ENCODE results near the gene NBAS. TPM values are rescaled to one million over a fixed set of nuclear protein-coding genes. Genes with fewer than 3 reads are reported as not detected.
"Not testable (repeated sequence)": the region's sequence is repeated elsewhere in the genome, so short reads cannot be mapped to it uniquely, and the experiment has no call there.

NBAS gene
- total and polyA plus RNA-seq, 4 donors = 55.6 to 105 (median 73.0) TPM

- no peak overlapping the region for H3K27ac ChIP-seq (ENCODE audit: low read depth, low read length)
- no peak overlapping the region for H3K4me3 ChIP-seq (ENCODE audit: low read depth, low read length)
- no peak for DNase-seq (ENCODE audit: low read depth in 4 of 6, low spot score in 6 of 6)
- no peaks in the 10 kb centered on the region for H3K4me1 ChIP-seq (ENCODE audit: control insufficient read depth, insufficient read depth, low read length)
- H3K36me3 ChIP-seq (ENCODE audit: control insufficient read depth, insufficient read depth, low read length) = peaks cover 17% of the 10 kb centered on the region
- no peaks in the 10 kb centered on the region for H3K27me3 ChIP-seq (ENCODE audit: control insufficient read depth, insufficient read depth, low read length)
- H3K9me3 ChIP-seq (ENCODE audit: control insufficient read depth, insufficient read depth, low read length) = no peaks in the 10 kb centered on the region
- WGBS (ENCODE audit: insufficient coverage) = 80% methylated on average over 1 of the region's 3 CpGs
Observed at GRCh38 chr2:15553951-15554350, 7.2 kb downstream of the NBAS start.

- no peaks in the 10 kb centered on the region for H3K27me3 ChIP-seq (ENCODE audit: control insufficient read depth, insufficient read depth, low read length)
- no peak for DNase-seq (ENCODE audit: low read depth in 4 of 6, low spot score in 6 of 6)
- no peak overlapping the region for H3K27ac ChIP-seq (ENCODE audit: low read depth, low read length)
- 88% methylated on average over 1 of the region's 1 CpG for WGBS (ENCODE audit: insufficient coverage)
- H3K9me3 ChIP-seq (ENCODE audit: control insufficient read depth, insufficient read depth, low read length) = no peaks in the 10 kb centered on the region
- peaks cover 17% of the 10 kb centered on the region for H3K36me3 ChIP-seq (ENCODE audit: control insufficient read depth, insufficient read depth, low read length)
- H3K4me3 ChIP-seq (ENCODE audit: low read depth, low read length) = no peak overlapping the region
- no peaks in the 10 kb centered on the region for H3K4me1 ChIP-seq (ENCODE audit: control insufficient read depth, insufficient read depth, low read length)
Observed at GRCh38 chr2:15553519-15553918, 7.6 kb downstream of the NBAS start.

- Histone ChIP-seq H3K36me3 (ENCODE audit: control insufficient read depth, insufficient read depth, low read length) (peaks cover 17% of the 10 kb centered on the region), H3K27me3 (ENCODE audit: control insufficient read depth, insufficient read depth, low read length) (no peaks in the 10 kb centered on the region), H3K4me3 (ENCODE audit: low read depth, low read length) (no peak overlapping the region), H3K27ac (ENCODE audit: low read depth, low read length) (no peak overlapping the region), H3K4me1 (ENCODE audit: control insufficient read depth, insufficient read depth, low read length) (no peaks in the 10 kb centered on the region), H3K9me3 (ENCODE audit: control insufficient read depth, insufficient read depth, low read length) (no peaks in the 10 kb centered on the region)
- DNase-seq (ENCODE audit: low read depth in 4 of 6, low spot score in 6 of 6) = no peak
- 100% methylated on average over 1 of the region's 2 CpGs for WGBS (ENCODE audit: insufficient coverage)
Observed at GRCh38 chr2:15548974-15549373, 12.2 kb downstream of the NBAS start.

- WGBS (ENCODE audit: insufficient coverage) = no CpG with 5 or more reads among the region's 4 CpGs
- Histone ChIP-seq H3K36me3 (ENCODE audit: control insufficient read depth, insufficient read depth, low read length) (peaks cover 13% of the 10 kb centered on the region), H3K27me3 (ENCODE audit: control insufficient read depth, insufficient read depth, low read length) (no peaks in the 10 kb centered on the region), H3K4me3 (ENCODE audit: low read depth, low read length) (no peak overlapping the region), H3K9me3 (ENCODE audit: control insufficient read depth, insufficient read depth, low read length) (no peaks in the 10 kb centered on the region), H3K27ac (ENCODE audit: low read depth, low read length) (no peak overlapping the region), H3K4me1 (ENCODE audit: control insufficient read depth, insufficient read depth, low read length) (no peaks in the 10 kb centered on the region)
- peak in 3 of 6 donors; percentile 14 to 92 (median 20) for DNase-seq (ENCODE audit: low read depth in 4 of 6, low spot score in 6 of 6)
Observed at GRCh38 chr2:15547115-15547876, 13.8 kb downstream of the NBAS start.

- WGBS (ENCODE audit: insufficient coverage) = 56% methylated on average over 2 of the region's 11 CpGs
- Histone ChIP-seq H3K27me3 (ENCODE audit: control insufficient read depth, insufficient read depth, low read length) (no peaks in the 10 kb centered on the region), H3K9me3 (ENCODE audit: control insufficient read depth, insufficient read depth, low read length) (no peaks in the 10 kb centered on the region), H3K36me3 (ENCODE audit: control insufficient read depth, insufficient read depth, low read length) (peaks cover 13% of the 10 kb centered on the region), H3K4me3 (ENCODE audit: low read depth, low read length) (no peak overlapping the region), H3K4me1 (ENCODE audit: control insufficient read depth, insufficient read depth, low read length) (no peaks in the 10 kb centered on the region), H3K27ac (ENCODE audit: low read depth, low read length) (no peak overlapping the region)
- DNase-seq (ENCODE audit: low read depth in 4 of 6, low spot score in 6 of 6) = no peak
Observed at GRCh38 chr2:15546297-15547098, 14.6 kb downstream of the NBAS start.

GRCh38 chr2:15544227-15544626, 16.9 kb downstream of the NBAS start:
- Histone ChIP-seq H3K4me1 (ENCODE audit: control insufficient read depth, insufficient read depth, low read length) (no peaks in the 10 kb centered on the region), H3K27ac (ENCODE audit: low read depth, low read length) (no peak overlapping the region), H3K9me3 (ENCODE audit: control insufficient read depth, insufficient read depth, low read length) (no peaks in the 10 kb centered on the region), H3K36me3 (ENCODE audit: control insufficient read depth, insufficient read depth, low read length) (peaks cover 3% of the 10 kb centered on the region), H3K4me3 (ENCODE audit: low read depth, low read length) (no peak overlapping the region), H3K27me3 (ENCODE audit: control insufficient read depth, insufficient read depth, low read length) (no peaks in the 10 kb centered on the region)
- DNase-seq (ENCODE audit: low read depth in 4 of 6, low spot score in 6 of 6) = no peak
- WGBS (ENCODE audit: insufficient coverage) = no CpG with 5 or more reads among the region's 2 CpGs

- Histone ChIP-seq H3K4me1 (ENCODE audit: control insufficient read depth, insufficient read depth, low read length) (no peaks in the 10 kb centered on the region), H3K27me3 (ENCODE audit: control insufficient read depth, insufficient read depth, low read length) (no peaks in the 10 kb centered on the region), H3K36me3 (ENCODE audit: control insufficient read depth, insufficient read depth, low read length) (peaks cover 2% of the 10 kb centered on the region), H3K4me3 (ENCODE audit: low read depth, low read length) (no peak overlapping the region), H3K27ac (ENCODE audit: low read depth, low read length) (no peak overlapping the region), H3K9me3 (ENCODE audit: control insufficient read depth, insufficient read depth, low read length) (no peaks in the 10 kb centered on the region)
- no peak for DNase-seq (ENCODE audit: low read depth in 4 of 6, low spot score in 6 of 6)
- no CpG with 5 or more reads among the region's 6 CpGs for WGBS (ENCODE audit: insufficient coverage)
Observed at GRCh38 chr2:15543541-15543940, 17.6 kb downstream of the NBAS start.

- 59% methylated on average over 2 of the region's 3 CpGs for WGBS (ENCODE audit: insufficient coverage)
- Histone ChIP-seq H3K9me3 (ENCODE audit: control insufficient read depth, insufficient read depth, low read length) (no peaks in the 10 kb centered on the region), H3K27me3 (ENCODE audit: control insufficient read depth, insufficient read depth, low read length) (no peaks in the 10 kb centered on the region), H3K36me3 (ENCODE audit: control insufficient read depth, insufficient read depth, low read length) (peaks cover 2% of the 10 kb centered on the region), H3K4me3 (ENCODE audit: low read depth, low read length) (no peak overlapping the region), H3K27ac (ENCODE audit: low read depth, low read length) (no peak overlapping the region), H3K4me1 (ENCODE audit: control insufficient read depth, insufficient read depth, low read length) (no peaks in the 10 kb centered on the region)
- no peak for DNase-seq (ENCODE audit: low read depth in 4 of 6, low spot score in 6 of 6)
Observed at GRCh38 chr2:15543053-15543452, 18.1 kb downstream of the NBAS start.

GRCh38 chr2:15542269-15542668, 18.9 kb downstream of the NBAS start:
- not testable (repeated sequence) for H3K9me3 ChIP-seq (ENCODE audit: control insufficient read depth, insufficient read depth, low read length); DNase-seq (ENCODE audit: low read depth in 4 of 6, low spot score in 6 of 6); H3K4me3 ChIP-seq (ENCODE audit: low read depth, low read length); H3K27ac ChIP-seq (ENCODE audit: low read depth, low read length); H3K27me3 ChIP-seq (ENCODE audit: control insufficient read depth, insufficient read depth, low read length); H3K4me1 ChIP-seq (ENCODE audit: control insufficient read depth, insufficient read depth, low read length); H3K36me3 ChIP-seq (ENCODE audit: control insufficient read depth, insufficient read depth, low read length)
- no CpG with 5 or more reads among the region's 6 CpGs for WGBS (ENCODE audit: insufficient coverage)

- not testable (repeated sequence) for H3K9me3 ChIP-seq (ENCODE audit: control insufficient read depth, insufficient read depth, low read length); H3K4me1 ChIP-seq (ENCODE audit: control insufficient read depth, insufficient read depth, low read length); DNase-seq (ENCODE audit: low read depth in 4 of 6, low spot score in 6 of 6); H3K27me3 ChIP-seq (ENCODE audit: control insufficient read depth, insufficient read depth, low read length); H3K4me3 ChIP-seq (ENCODE audit: low read depth, low read length); H3K36me3 ChIP-seq (ENCODE audit: control insufficient read depth, insufficient read depth, low read length); H3K27ac ChIP-seq (ENCODE audit: low read depth, low read length)
- WGBS (ENCODE audit: insufficient coverage) = no CpG with 5 or more reads among the region's 5 CpGs
Observed at GRCh38 chr2:15540523-15540922, 20.6 kb downstream of the NBAS start.
